Thyroid gland (tissue), 4 donors: ENCODE data around the gene ZRANB3.

ENCODE experiments used
- CTCF ChIP-seq, 6 experiments: fragments of 200-600 bp in 3 of 6; fragments of 450-650 bp in 3 of 6; sonication (generic) in 3 of 6; IDR thresholded peaks; one replicate each; pipeline ENCODE4 v1.5.1; 2016 to 2019; ENCODE audit warnings: antibody characterized with exemption in 6 of 6, mild to moderate bottlenecking in 2 of 6, inconsistent platforms in 1 of 6, moderate library complexity in 1 of 6
- POLR2A ChIP-seq, 2 donors: fragments of 450-650 bp; IDR thresholded peaks; one replicate each; pipeline ENCODE4 v1.6.1; 2017; ENCODE audit warnings: antibody characterized with exemption in 2 of 2, mild to moderate bottlenecking in 2 of 2, moderate library complexity in 1 of 2

GRCh38 chr2:135557530-135557929 lies 26.5 kb upstream of the ZRANB3 start:
- TF ChIP-seq CTCF (IDR thresholded peaks at IDR 0.05) (no peak), POLR2A (IDR thresholded peaks at IDR 0.05) (no peak)
